BLaER1 treated with 17β-estradiol and CSF1 and Interleukin-3, amounts not matched to agents 10 nM and 100 nM (cell line): ENCODE data around the gene NAMPT.
"Not testable (repeated sequence)": the region's sequence is repeated elsewhere in the genome, so short reads cannot be mapped to it uniquely, and the experiment has no call there.

ENCODE experiments used
- H3K27ac ChIP-seq, 11 experiments: shearing (Covaris generic); formaldehyde crosslinking; 2 replicates each; pipeline ENCODE4 v1.8.1; 2022
- H3K27me3 ChIP-seq, 11 experiments: shearing (Covaris generic); formaldehyde crosslinking; 2 replicates each; pipeline ENCODE4 v1.8.1; 2022
- H3K36me3 ChIP-seq, 11 experiments: shearing (Covaris generic); formaldehyde crosslinking; 2 replicates each; pipeline ENCODE4 v1.8.1; 2022
- H3K4me1 ChIP-seq, 10 experiments: shearing (Covaris generic); formaldehyde crosslinking; 2 replicates each; pipeline ENCODE4 v1.8.1; 2022
- H3K4me2 ChIP-seq, 11 experiments: shearing (Covaris generic); formaldehyde crosslinking; 2 replicates each; pipeline ENCODE4 v1.8.1; 2022
- H3K4me3 ChIP-seq, 10 experiments: shearing (Covaris generic); formaldehyde crosslinking; 2 replicates each; pipeline ENCODE4 v1.8.1; 2022
- H3K9ac ChIP-seq, 11 experiments: shearing (Covaris generic); formaldehyde crosslinking; 2 replicates each; pipeline ENCODE4 v1.8.1; 2022
- H3K9me3 ChIP-seq, 11 experiments: shearing (Covaris generic); formaldehyde crosslinking; replicated peaks in 1 of 11; 2 replicates each; pipeline ENCODE4 v1.8.1; 2022
- H4K20me1 ChIP-seq, 11 experiments: shearing (Covaris generic); formaldehyde crosslinking; 2 replicates each; pipeline ENCODE4 v1.8.1; 2022
- Cebpa-rat ChIP-seq, 11 experiments: shearing (Covaris generic); IDR thresholded peaks; 2 replicates each; pipeline ENCODE4 v1.8.1; 2022

Gene NAMPT

DNA sequence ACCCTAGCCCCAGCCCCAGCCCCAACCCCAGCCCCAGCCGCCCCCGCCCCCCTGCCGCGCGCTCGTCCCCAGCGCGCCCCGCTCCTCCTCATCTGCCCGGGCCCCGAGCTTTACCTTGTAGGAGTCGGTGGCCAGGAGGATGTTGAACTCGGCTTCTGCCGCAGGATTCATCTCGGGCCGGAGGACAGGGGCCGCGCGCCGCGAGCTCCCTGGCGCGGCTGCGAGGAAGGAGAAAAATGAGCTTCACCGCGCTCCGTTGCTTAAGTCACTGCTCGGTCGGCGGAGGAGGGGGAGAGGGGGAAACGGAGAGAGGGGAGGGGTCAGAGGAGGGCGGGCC, at the start of gene NAMPT:
NAMPT (minus strand) TSS at position 270 of the 337 bp plus-strand sequence; CDS start at position 171, 99 bp downstream.
- Histone ChIP-seq H3K4me1 (peaks cover 17 to 46% (median 32%) of the 10 kb centered on the region in 10 experiments), H3K36me3 (peaks cover 0 to 46% (median 5%) of the 10 kb centered on the region in 11 experiments; a peak in 10 of 22 replicates), H3K4me2 (peak within 1 kb of the TSS; percentile 80 to 97 (median 93)), H3K9ac (peak within 1 kb of the TSS; percentile 85 to 100 (median 93)), H4K20me1 (peaks cover 7 to 47% (median 46%) of the 10 kb centered on the region in 11 experiments; a peak in 18 of 22 replicates), H3K27ac (peak within 1 kb of the TSS; percentile 82 to 100 (median 92)), H3K4me3 (peak within 1 kb of the TSS; percentile 78 to 95 (median 86)), H3K9me3 (no peaks in the 10 kb centered on the region), H3K27me3 (no peaks in the 10 kb centered on the region)
- no peak for TF ChIP-seq Cebpa-rat (IDR thresholded peaks at IDR 0.05)

DNA sequence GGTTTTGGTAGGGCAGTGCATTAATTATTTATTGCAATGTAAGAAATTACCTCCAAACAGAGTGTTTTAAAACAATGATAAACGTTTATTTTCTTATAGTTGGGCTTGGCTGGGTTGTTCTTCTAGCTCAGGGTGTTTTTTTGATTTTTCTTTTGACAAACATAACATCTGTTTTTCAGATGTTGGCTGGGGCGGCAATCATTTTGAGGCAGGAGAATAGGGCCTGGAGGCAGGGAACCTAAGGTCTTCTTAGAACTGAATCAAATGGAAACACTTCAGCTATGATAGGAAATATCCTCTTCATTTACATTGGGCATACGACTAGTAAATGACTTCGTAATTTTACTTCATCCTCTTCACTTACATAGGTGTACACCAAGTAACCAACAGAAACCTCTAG, 47.4 kb upstream of the NAMPT start:
- no peaks in the 10 kb centered on the region for H4K20me1 ChIP-seq
- no peaks in the 10 kb centered on the region for H3K9me3 ChIP-seq
- no peak overlapping the region for H3K4me3 ChIP-seq
- H3K4me2 ChIP-seq = peak overlapping the region in 3 of 11 experiments; percentile 71 to 78 (median 71); a peak in 5 of 22 replicates
- no peak overlapping the region for H3K27ac ChIP-seq
- H3K4me1 ChIP-seq = peaks cover 0 to 54% (median 0%) of the 10 kb centered on the region in 10 experiments; a peak in 6 of 20 replicates
- H3K36me3 ChIP-seq = no peaks in the 10 kb centered on the region
- H3K9ac ChIP-seq = no peak overlapping the region
- TF ChIP-seq Cebpa-rat (IDR thresholded peaks at IDR 0.05) = no peak
- no peaks in the 10 kb centered on the region for H3K27me3 ChIP-seq

DNA sequence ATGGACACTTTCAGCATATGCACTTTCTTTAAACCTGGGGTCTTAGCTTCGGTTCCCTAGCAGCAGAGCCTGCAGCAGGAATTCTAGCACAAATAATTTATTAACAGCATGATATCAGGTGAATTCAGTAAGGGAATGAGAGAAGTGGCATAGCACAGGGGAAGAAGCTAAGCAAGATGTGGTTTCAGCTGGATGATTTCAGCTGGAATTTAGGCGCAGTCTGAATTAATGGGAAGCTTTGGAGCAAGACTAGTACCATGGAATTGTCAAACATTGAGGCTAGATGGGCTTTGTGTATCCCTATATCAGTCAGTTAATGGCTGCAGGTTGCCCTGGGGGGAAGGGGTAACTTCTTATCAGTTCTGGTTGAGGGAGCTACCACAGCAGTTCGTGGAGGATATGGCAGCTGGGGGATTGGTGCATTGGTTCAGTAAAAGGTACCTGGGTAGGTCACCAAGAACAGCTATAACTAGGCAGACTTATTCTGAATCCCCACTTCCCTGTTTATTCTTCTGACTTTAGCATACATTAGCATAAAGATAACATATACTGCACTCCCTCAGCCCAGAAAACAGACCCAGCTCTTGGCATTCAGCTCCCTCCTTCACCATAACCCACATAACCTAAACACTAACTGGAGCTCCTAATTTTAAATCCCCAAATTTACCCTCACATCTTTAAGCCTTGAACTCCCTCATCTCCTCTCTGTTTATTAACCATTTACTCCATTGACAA, 46.8 kb upstream of the NAMPT start:
- Histone ChIP-seq H3K4me3 (no peak overlapping the region), H3K4me1 (peaks cover 0 to 58% (median 0%) of the 10 kb centered on the region in 10 experiments; a peak in 6 of 20 replicates), H3K9me3 (no peaks in the 10 kb centered on the region), H3K4me2 (peak overlapping the region in 3 of 11 experiments; percentile 71 to 78 (median 71); a peak in 6 of 22 replicates), H3K27ac (no peak overlapping the region), H3K9ac (no peak overlapping the region), H4K20me1 (no peaks in the 10 kb centered on the region), H3K27me3 (no peaks in the 10 kb centered on the region), H3K36me3 (no peaks in the 10 kb centered on the region)
- no peak for TF ChIP-seq Cebpa-rat (IDR thresholded peaks at IDR 0.05)

DNA sequence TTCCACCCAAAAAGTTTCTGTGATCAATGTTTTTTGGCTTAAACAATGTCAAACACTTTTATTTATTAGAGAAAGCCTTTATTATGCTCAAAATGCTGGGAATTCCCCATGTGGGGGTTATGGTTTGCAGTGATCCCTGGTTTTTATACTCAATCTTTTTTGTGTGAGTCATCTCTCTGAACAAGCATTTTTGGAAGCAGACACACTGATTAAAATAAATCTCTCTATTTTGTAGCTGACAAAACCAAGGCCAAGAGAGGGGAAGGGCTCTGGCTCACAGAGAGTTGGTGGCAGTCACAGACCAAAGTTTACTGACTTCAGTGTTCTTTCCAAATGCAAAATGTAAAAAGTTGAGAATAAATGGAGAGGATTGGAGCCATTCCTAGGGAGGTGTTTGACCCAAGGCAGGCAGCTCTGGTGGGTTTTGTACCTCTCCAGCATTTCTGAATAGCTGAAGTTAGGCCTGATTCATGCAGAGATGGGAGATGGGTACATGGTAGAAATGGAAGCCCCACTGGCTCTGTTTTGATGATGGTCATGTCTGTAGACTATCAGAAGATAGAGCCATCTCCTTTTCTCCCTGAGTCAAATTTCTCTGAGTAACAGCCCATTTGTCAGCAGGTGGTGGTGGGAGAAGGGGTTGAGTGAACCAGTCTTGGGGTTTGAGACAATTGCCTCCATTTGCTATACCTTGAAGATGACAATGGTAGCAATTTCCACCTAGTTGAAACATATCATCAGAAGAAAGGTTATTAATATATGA, 45.4 kb upstream of the NAMPT start:
- H3K36me3 ChIP-seq = no peaks in the 10 kb centered on the region
- H3K27me3 ChIP-seq = no peaks in the 10 kb centered on the region
- TF ChIP-seq Cebpa-rat (IDR thresholded peaks at IDR 0.05) = no peak
- H3K4me2 ChIP-seq = peak overlapping the region in 4 of 11 experiments; percentile 7 to 78 (median 71); a peak in 7 of 22 replicates
- H4K20me1 ChIP-seq = no peaks in the 10 kb centered on the region
- peak overlapping the region in 3 of 11 experiments; percentile 47 to 70 (median 59); a peak in 6 of 22 replicates for H3K27ac ChIP-seq
- H3K4me1 ChIP-seq = peaks cover 0 to 59% (median 0%) of the 10 kb centered on the region in 10 experiments; a peak in 6 of 20 replicates
- H3K9me3 ChIP-seq = no peaks in the 10 kb centered on the region
- H3K4me3 ChIP-seq = no peak overlapping the region
- H3K9ac ChIP-seq = peak overlapping the region in 3 of 11 experiments; percentile 2 to 41 (median 25); a peak in 3 of 22 replicates

DNA sequence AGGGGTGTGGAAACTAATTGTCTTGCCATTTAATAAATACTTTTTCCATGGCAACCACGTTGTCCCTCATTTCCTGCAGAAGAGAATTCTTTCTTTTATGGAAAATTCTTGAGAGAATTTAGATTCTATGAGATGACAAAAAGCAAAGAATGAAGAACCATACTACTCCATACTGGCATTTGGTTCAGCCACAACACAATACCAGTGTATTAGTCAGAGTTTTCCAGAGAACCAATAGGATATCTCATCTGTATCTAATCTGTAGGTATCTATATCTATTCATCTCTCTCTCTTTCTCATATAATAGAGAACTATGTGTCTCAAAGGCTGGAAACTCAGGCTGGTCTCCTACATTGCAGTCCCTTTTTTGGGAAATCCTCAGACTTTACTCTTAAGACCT, 44.6 kb upstream of the NAMPT start:
- Histone ChIP-seq H3K4me2 (peak overlapping the region in 4 of 11 experiments; percentile 7 to 78 (median 71); a peak in 7 of 22 replicates), H4K20me1 (no peaks in the 10 kb centered on the region), H3K9me3 (no peaks in the 10 kb centered on the region), H3K27ac (peak overlapping the region in 3 of 11 experiments; percentile 47 to 70 (median 59); a peak in 5 of 22 replicates), H3K4me1 (peaks cover 0 to 59% (median 0%) of the 10 kb centered on the region in 10 experiments; a peak in 6 of 20 replicates), H3K9ac (peak overlapping the region in 3 of 11 experiments; percentile 2 to 41 (median 25); a peak in 3 of 22 replicates), H3K4me3 (no peak overlapping the region), H3K36me3 (no peaks in the 10 kb centered on the region), H3K27me3 (no peaks in the 10 kb centered on the region)
- TF ChIP-seq Cebpa-rat (IDR thresholded peaks at IDR 0.05) = no peak

DNA sequence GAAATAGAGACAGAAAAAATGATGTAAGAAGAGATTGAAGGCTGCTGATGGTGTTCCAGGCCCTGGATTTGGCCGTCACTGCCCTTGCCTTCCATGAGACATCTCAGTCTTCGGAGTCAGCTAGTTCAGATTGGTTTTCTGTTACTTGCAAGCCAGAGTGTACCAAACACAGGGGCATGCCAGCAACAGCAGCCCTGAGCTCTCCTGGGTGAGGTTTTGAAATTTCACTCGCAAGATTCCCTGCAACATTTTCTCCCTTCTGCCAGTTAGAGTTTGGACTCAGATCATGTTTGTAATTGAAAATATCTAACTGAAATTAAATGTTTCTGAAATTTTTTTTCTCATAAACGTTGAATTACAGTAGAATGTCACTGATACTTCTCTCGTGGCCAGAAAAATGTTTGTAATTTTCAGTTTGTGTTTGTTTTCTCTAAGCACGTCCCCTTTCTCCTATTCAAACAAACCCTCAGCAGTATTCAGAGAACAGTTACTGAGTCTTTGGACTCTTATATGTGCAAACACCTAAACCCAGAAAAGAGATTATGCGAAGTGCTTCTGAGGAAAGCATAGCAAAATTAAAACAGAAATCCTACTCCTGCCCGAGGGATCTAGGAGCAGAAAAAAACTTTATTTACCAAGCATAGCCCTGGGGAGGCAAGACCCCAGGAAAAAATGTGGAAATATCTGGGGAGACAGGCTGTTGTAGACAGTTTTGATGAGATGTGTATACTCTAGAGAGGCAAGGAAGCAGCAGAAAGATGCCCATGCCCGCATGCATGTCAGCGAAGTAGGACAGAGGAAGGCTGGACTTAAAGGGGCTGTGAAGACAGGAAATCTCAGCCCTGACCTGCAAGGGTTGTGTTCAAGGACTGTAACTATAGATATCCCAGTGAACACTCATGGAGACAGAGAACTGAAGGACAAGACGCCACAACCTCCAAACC, 43.0 kb upstream of the NAMPT start:
- Histone ChIP-seq H3K36me3 (no peaks in the 10 kb centered on the region), H4K20me1 (no peaks in the 10 kb centered on the region), H3K27ac (no peak overlapping the region), H3K27me3 (no peaks in the 10 kb centered on the region), H3K4me2 (peak overlapping the region in 2 of 11 experiments; percentile 27 to 78; a peak in 3 of 22 replicates), H3K4me3 (no peak overlapping the region), H3K9me3 (no peaks in the 10 kb centered on the region), H3K9ac (no peak overlapping the region), H3K4me1 (peaks cover 0 to 58% (median 0%) of the 10 kb centered on the region in 10 experiments; a peak in 6 of 20 replicates)
- TF ChIP-seq Cebpa-rat (IDR thresholded peaks at IDR 0.05) = no peak

DNA sequence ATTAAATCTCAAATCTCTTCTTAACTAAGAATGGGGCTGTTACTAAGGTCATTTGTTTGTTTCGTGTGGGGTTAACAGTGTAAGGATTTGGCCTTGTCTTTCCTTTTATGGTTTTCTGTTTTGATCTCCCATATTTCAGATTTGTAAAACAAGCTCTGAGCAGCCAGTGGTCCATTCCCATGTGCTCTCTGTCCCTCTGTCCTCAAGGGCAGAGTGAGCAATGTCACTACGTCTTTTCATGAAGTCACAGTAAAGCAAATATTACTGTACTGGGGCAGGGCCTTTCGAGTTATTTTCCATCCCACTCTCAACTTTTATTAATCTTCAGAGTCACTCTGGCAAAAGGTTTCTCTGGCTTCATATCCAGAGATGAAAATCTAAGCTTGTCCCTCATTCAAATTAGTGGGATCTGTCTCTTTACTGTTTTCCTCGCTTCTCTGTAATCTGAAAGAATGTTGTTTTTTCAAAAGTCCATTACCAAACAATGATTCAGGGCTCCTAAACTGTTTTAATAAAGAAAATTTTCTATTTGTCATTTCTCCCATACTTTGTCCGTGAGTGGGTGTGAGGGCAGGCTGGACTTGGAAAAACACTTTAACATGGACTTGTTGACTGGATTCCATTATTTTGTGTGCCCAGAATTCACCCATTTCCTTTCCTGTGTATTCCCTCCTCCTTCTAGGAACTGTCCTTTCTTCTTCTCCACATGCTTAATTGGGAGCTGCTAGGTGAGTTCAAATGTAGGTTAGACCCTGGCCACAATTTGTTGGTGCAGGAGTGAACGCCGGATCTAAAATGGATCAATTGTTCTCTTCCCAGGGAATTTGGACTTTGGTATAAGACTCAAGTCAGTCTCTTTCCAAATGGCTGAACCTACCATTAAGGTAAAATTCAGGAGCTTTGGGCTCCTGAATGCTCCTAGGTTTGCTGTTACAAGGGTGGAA, 42.1 kb upstream of the NAMPT start:
- Histone ChIP-seq H3K9me3 (no peaks in the 10 kb centered on the region), H4K20me1 (no peaks in the 10 kb centered on the region), H3K9ac (no peak overlapping the region), H3K27ac (no peak overlapping the region), H3K36me3 (no peaks in the 10 kb centered on the region), H3K4me1 (peaks cover 0 to 49% (median 0%) of the 10 kb centered on the region in 10 experiments; a peak in 6 of 20 replicates), H3K4me3 (no peak overlapping the region), H3K27me3 (no peaks in the 10 kb centered on the region), H3K4me2 (no peak overlapping the region)
- no peak for TF ChIP-seq Cebpa-rat (IDR thresholded peaks at IDR 0.05)

DNA sequence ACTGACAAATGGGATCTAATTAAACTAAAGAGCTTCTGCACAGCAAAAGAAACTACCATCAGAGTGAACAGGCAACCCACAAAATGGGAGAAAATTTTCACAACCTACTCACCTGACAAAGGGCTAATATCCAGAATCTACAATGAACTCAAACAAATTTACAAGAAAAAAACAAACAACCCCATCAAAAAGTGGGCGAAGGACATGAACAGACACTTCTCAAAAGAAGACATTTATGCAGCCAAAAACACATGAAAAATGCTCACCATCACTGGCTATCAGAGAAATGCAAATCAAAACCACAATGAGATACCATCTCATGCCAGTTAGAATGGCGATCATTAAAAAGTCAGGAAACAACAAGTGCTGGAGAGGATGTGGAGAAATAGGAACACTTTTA, 39.7 kb upstream of the NAMPT start:
- H4K20me1 ChIP-seq, H3K4me3 ChIP-seq, H3K27ac ChIP-seq, H3K27me3 ChIP-seq, H3K36me3 ChIP-seq, H3K9ac ChIP-seq, H3K4me2 ChIP-seq, H3K9me3 ChIP-seq: not testable (repeated sequence)
- peaks cover 0 to 31% (median 0%) of the 10 kb centered on the region in 10 experiments; a peak in 6 of 20 replicates for H3K4me1 ChIP-seq

DNA sequence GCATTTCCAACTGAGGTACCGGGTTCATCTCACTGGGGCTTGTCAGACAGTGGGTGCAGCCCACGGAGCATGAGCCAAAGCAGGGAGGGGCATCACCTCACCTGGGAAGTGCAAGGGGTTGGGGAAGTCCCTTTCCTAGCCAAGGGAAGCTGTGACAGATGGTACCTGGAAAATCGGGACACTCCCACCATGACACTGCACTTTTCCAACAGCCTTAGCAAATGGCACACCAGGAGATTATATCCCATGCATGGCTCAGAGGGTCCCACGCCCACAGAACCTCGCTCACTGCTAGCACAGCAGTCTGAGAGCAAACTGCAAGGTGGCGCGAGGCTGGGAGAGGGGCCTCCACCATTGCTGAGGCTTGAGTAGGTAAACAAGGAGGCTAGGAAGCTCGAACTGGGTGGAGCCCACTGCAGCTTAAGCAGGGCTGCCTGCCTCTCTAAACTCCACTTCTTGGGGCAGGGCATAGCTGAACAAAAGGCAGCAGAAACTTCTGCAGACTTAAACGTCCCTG, 35.5 kb upstream of the NAMPT start:
- H3K36me3 ChIP-seq, H3K4me3 ChIP-seq: not testable (repeated sequence)

More for the DNA sequence above, 35.5 kb upstream of the NAMPT start:
- H3K9ac ChIP-seq, H3K27me3 ChIP-seq, H3K4me2 ChIP-seq, H4K20me1 ChIP-seq, H3K27ac ChIP-seq: not testable (repeated sequence)
- H3K9me3 ChIP-seq = peaks cover 0 to 28% (median 3%) of the 10 kb centered on the region in 11 experiments; a peak in 9 of 22 replicates
- peaks cover 7 to 35% (median 10%) of the 10 kb centered on the region in 10 experiments; a peak in 13 of 20 replicates for H3K4me1 ChIP-seq
